A549 (cell line): Measurements from ENCODE around the gene MANF. TPM values are rescaled to one million over a fixed set of nuclear protein-coding genes. Genes with fewer than 3 reads are reported as not detected.

Source experiments
- ATAC-seq, 2 experiments: fragments of 200-7000 bp in 1 of 2; fragments of >200 bp in 1 of 2; cut with Nextera tagmentation in 1 of 2; cut with Tn5 transposase in 1 of 2; 3 replicates each; pipeline versions ENCODE4 v1.8.0 to v1.9.1; 2018 to 2020; ENCODE audit warnings: mild to moderate bottlenecking in 1 of 2, moderate library complexity in 1 of 2
- CTCF ChIA-PET: fragments of 300-600 bp; sonication (Branson Sonifier 250); formaldehyde crosslinking; extraction: SDS; loops from one replicate; lab custom pipeline; 2021; ENCODE audit warnings: antibody characterized with exemption, inconsistent platforms; lab: Yijun Ruan, JAX
- POLR2A ChIA-PET: fragments of 350-600 bp; formaldehyde crosslinking; extraction: SDS; loops from one replicate; lab custom pipeline; 2021; ENCODE audit warnings: antibody characterized with exemption, inconsistent platforms; lab: Yijun Ruan, JAX
- DNase-seq, 2 experiments: peaks; one replicate each; pipeline versions ENCODE4 v3.0.0 to v3.0.0-alpha.2; 2011 to 2016; ENCODE audit warnings: low read depth in 1 of 2, low spot score in 1 of 2
- FAIRE-seq: peaks from 2 replicates; lab custom pipeline; 2011; peaks lifted over from hg19 to GRCh38; lab: Jason Lieb, UNC
- H3K27ac ChIP-seq, 2 experiments: fragments of >200 bp; sonication (Bioruptor Twin); formaldehyde crosslinking; 3 replicates each; pipeline ENCODE4 v1.5.1; 2016 to 2017
- H3K4me1 ChIP-seq: fragments of >200 bp; sonication (Bioruptor Twin); formaldehyde crosslinking; 3 replicates; pipeline ENCODE4 v1.6.1; 2016
- H3K4me2 ChIP-seq: fragments of >200 bp; sonication (Bioruptor Twin); formaldehyde crosslinking; 3 replicates; pipeline ENCODE4 v1.6.1; 2016
- H3K4me3 ChIP-seq: fragments of >200 bp; sonication (Bioruptor Twin); formaldehyde crosslinking; 3 replicates; pipeline ENCODE4 v1.5.1; 2016
- H3K9me3 ChIP-seq: fragments of >200 bp; sonication (Bioruptor Twin); formaldehyde crosslinking; 3 replicates; pipeline ENCODE4 v1.6.1; 2016
- CHD2 ChIP-seq: fragments of 150-350 bp; IDR thresholded peaks from 2 replicates; pipeline ENCODE4 v1.6.1; 2014; ENCODE audit warnings: low read length; ENCODE audit not compliant: partially characterized antibody
- CHD4 ChIP-seq: fragments of 200-600 bp; sonication (generic); IDR thresholded peaks from 2 replicates; pipeline ENCODE4 v1.6.1; 2016; ENCODE audit warnings: antibody characterized with exemption, mild to moderate bottlenecking, borderline replicate concordance
- EHMT2 ChIP-seq: fragments of 200-600 bp; sonication (generic); IDR thresholded peaks from 2 replicates; pipeline ENCODE4 v1.6.1; 2016; ENCODE audit warnings: antibody characterized with exemption, low read depth, mild to moderate bottlenecking, moderate library complexity
- FOSB ChIP-seq: fragments of 250-450 bp; sonication (Bioruptor Pico); IDR thresholded peaks from 2 replicates; pipeline ENCODE4 v1.5.0; 2020; ENCODE audit warnings: mild to moderate bottlenecking, moderate library complexity
- FOXS1 ChIP-seq: fragments of 250-450 bp; sonication (Bioruptor Pico); IDR thresholded peaks from 2 replicates; pipeline ENCODE4 v1.5.0; 2020; ENCODE audit warnings: mild to moderate bottlenecking, moderate library complexity
- HDAC2 ChIP-seq: fragments of 200-600 bp; sonication (generic); IDR thresholded peaks from 2 replicates; pipeline ENCODE4 v1.6.1; 2016
- HEYL ChIP-seq: fragments of 250-450 bp; sonication (Bioruptor Pico); IDR thresholded peaks from 2 replicates; pipeline ENCODE4 v1.8.0; 2021; ENCODE audit warnings: mild to moderate bottlenecking, moderate library complexity
- HOXB13 ChIP-seq: fragments of 250-450 bp; sonication (Bioruptor Pico); IDR thresholded peaks from 2 replicates; pipeline ENCODE4 v1.5.0; 2020; ENCODE audit warnings: low read depth, mild to moderate bottlenecking, moderate library complexity
- HOXB5 ChIP-seq: fragments of 250-450 bp; sonication (Bioruptor Pico); IDR thresholded peaks from 2 replicates; pipeline ENCODE4 v1.5.0; 2020; ENCODE audit warnings: mild to moderate bottlenecking, moderate library complexity
- JUN ChIP-seq, 2 experiments: fragments of >200 bp; sonication (Bioruptor Twin); formaldehyde crosslinking; IDR thresholded peaks; 2 replicates in 1 of 2; 3 replicates in 1 of 2; pipeline ENCODE4 v1.6.1; 2016 to 2017
- JUNB ChIP-seq: fragments of >200 bp; sonication (Bioruptor Twin); formaldehyde crosslinking; IDR thresholded peaks from 2 replicates; pipeline ENCODE4 v1.6.1; 2016
- KDM5A ChIP-seq: fragments of 200-600 bp; sonication (generic); IDR thresholded peaks from 2 replicates; pipeline ENCODE4 v1.6.1; 2016; ENCODE audit warnings: antibody characterized with exemption, mild to moderate bottlenecking
- MAZ ChIP-seq: fragments of 150-350 bp; IDR thresholded peaks from 2 replicates; pipeline ENCODE4 v1.6.1; 2014; ENCODE audit warnings: antibody characterized with exemption, low read depth, low read length, borderline replicate concordance
- NFE2L2 ChIP-seq: fragments of 150-350 bp; conservative IDR thresholded peaks from 2 replicates; pipeline ENCODE4 v1.6.1; 2014; ENCODE audit warnings: low read length
- NR3C1 ChIP-seq: fragments of >200 bp; sonication (Bioruptor Twin); formaldehyde crosslinking; IDR thresholded peaks from 3 replicates; pipeline ENCODE4 v1.6.1; 2017
- PHF8 ChIP-seq: fragments of 200-600 bp; sonication (generic); IDR thresholded peaks from 2 replicates; pipeline ENCODE4 v1.6.1; 2016; ENCODE audit warnings: low read depth, mild to moderate bottlenecking, antibody characterized with exemption, moderate library complexity, borderline replicate concordance
- RAD21 ChIP-seq, 2 experiments: fragments of >200 bp in 1 of 2; sonication (Bioruptor Twin) in 1 of 2; formaldehyde crosslinking in 1 of 2; IDR thresholded peaks in 1 of 2; conservative IDR thresholded peaks in 1 of 2; 2 replicates in 1 of 2; 3 replicates in 1 of 2; pipeline ENCODE4 v1.6.1; 2012 to 2018; ENCODE audit warnings: inconsistent platforms in 1 of 2
- RARB ChIP-seq: fragments of 250-450 bp; sonication (Bioruptor Pico); IDR thresholded peaks from 2 replicates; pipeline ENCODE4 v1.8.0; 2021; ENCODE audit warnings: mild to moderate bottlenecking, moderate library complexity
- RCOR1 ChIP-seq: fragments of 150-350 bp; IDR thresholded peaks from 2 replicates; pipeline ENCODE4 v1.6.1; 2014; ENCODE audit warnings: antibody characterized with exemption, low read length, low read depth
- SREBF2 ChIP-seq: fragments of 450-650 bp; IDR thresholded peaks from 2 replicates; pipeline ENCODE4 v1.6.1; 2014; ENCODE audit warnings: mild to moderate bottlenecking, moderate library complexity
- TFCP2L1 ChIP-seq: fragments of 250-450 bp; sonication (Bioruptor Pico); IDR thresholded peaks from 2 replicates; pipeline ENCODE4 v1.5.0; 2021; ENCODE audit warnings: mild to moderate bottlenecking
- WGBS: methylation state at CpG from one replicate; pipeline ENCODE4 v1.1.6; 2017; ENCODE audit errors: missing lambda C conversion rate; 5-methylcytosine and 5-hydroxymethylcytosine counted together
- polyA plus RNA-seq, 4 experiments: library from polyadenylated mRNA; depleted of rRNA in 3 of 4; stranded (reverse); fragments of >200 nt; fragmentation: RNase III in 1 of 4; extraction: RNeasy Plus Mini Kit Qiagen cat#74134 plus additional on column Dnase treatment in 1 of 4; gene quantifications; 2 replicates in 3 of 4; 3 replicates in 1 of 4; pipeline ENCODE4 v1.2.3, GENCODE V29; 2011 to 2017
- TF ChIP-seq, protein P1 (sequence below): fragments of 150-350 bp; IDR thresholded peaks from 2 replicates; pipeline ENCODE4 v1.6.1; 2014; ENCODE audit warnings: low read depth, mild to moderate bottlenecking, low read length
- TF ChIP-seq, protein P2 (sequence below): IDR thresholded peaks from 2 replicates; pipeline ENCODE4 v1.6.1; 2012
- TF ChIP-seq, protein P3 (sequence below): fragments of 250-450 bp; sonication (Bioruptor Pico); IDR thresholded peaks from 2 replicates; pipeline ENCODE4 v1.5.0; 2021; ENCODE audit warnings: mild to moderate bottlenecking, moderate library complexity, borderline replicate concordance
- TF ChIP-seq, protein P4 (sequence below): fragments of 250-450 bp; sonication (Bioruptor Pico); IDR thresholded peaks from 2 replicates; pipeline ENCODE4 v1.5.0; 2020; ENCODE audit warnings: low read depth, mild to moderate bottlenecking, moderate library complexity
- TF ChIP-seq, protein P5 (sequence below): fragments of 450-650 bp; IDR thresholded peaks from 2 replicates; pipeline ENCODE4 v1.6.1; 2014; ENCODE audit warnings: antibody characterized with exemption
- TF ChIP-seq, protein P6 (sequence below): fragments of >200 bp; sonication (Bioruptor Twin); formaldehyde crosslinking; IDR thresholded peaks from 3 replicates; pipeline ENCODE4 v1.6.1; 2016
- TF ChIP-seq, protein P7 (sequence below): fragments of >200 bp; sonication (Bioruptor Twin); formaldehyde crosslinking; IDR thresholded peaks from 2 replicates; pipeline ENCODE4 v1.6.1; 2016
- TF ChIP-seq, protein P8 (sequence below): IDR thresholded peaks from 2 replicates; pipeline ENCODE4 v1.6.1; 2012

Gene MANF
- polyA plus RNA-seq, 2 of the 4 experiments (the other 2 are of a cell fraction): 67.8 to 84.9 TPM

DNA sequence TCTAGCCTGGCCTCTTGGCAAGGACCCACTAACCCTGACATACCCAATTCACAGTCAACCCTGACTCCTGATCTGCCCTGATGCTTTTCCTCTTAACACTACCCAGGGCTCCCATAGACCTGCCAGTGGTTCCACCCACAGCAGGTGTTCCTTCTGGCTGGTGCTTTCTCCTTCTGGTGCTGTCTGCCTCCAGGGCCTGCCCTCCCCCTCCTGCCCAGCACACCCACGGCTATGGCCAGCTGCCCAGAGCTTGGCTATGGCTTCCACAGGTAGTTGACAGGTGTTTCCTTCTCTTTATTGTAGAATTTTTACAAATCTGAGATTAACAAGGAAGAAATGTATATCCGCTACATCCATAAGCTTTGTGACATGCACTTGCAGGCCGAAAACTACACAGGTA, 46.5 kb upstream of the MANF start:
- ChIA-PET POLR2A (no interaction called here), CTCF (interaction anchor here (2.0 kb wide), 1 partner anchor 28 kb away, joined by 5 read pairs; no protein-coding TSS in a partner anchor)
- 67% methylated on average over 3 of the region's 3 CpGs for WGBS
- H3K4me2 ChIP-seq: no peak overlapping the region
- H3K9me3 ChIP-seq: no peaks in the 10 kb centered on the region
- no peak for DNase-seq
- no peak for TF ChIP-seq JUNB
- no peak for TF ChIP-seq NR3C1
- TF ChIP-seq HOXB13: no peak
- TF ChIP-seq TFCP2L1: no peak
- TF ChIP-seq, all 56 proteins: peak for 0
- Histone ChIP-seq H3K4me3 (no peak overlapping the region), H3K27ac (peak overlapping the region in 1 of 2 experiments; percentile 87; a peak in 1 of 6 replicates), H3K4me1 (peaks cover 24% of the 10 kb centered on the region)
- ATAC-seq (no peak), FAIRE-seq (no peak)

DNA sequence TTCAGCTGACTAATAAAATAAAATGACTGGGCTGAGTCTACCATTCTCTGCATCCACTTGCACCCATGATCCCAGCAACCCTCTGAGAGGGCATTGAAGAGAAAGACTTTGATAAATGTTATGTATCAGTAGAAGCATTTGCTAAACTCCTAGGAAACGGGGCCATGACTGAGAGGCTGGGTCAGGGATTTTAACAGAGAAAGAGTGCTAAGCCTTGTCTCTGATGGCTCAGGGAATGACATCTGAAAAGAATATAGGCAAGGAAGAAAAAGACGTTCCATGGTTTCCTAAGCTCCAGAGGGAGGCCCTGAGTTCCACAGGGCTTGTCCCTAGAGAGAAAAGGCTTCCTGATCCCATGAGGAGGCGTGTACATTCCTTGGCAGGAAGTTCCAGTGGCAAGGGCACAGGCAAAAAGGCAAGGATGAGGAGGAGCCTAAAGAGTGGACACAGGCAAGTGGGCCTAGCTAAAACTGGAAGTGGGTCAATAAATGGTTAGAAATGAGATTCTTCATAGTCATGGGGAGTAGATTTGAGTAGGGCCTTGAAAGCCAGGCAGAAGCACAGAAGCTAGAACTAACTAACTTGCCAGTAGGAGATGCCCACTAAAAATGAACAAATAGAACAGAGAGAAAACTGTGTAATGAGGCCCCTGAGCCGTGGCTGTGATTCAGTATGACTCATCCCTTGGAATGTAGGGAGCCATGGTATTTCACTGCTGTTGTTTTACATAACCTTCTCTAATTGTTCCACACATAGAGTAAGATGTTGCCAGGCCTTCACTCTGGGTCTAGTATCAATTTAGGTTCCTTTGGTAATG, 44.9 kb upstream of the MANF start:
- ChIA-PET POLR2A (interaction anchor here (0.6 kb wide), 1 partner anchor 113 kb away, joined by 3 read pairs; no protein-coding TSS in a partner anchor), CTCF (interaction anchor here (1.6 to 2.0 kb wide), 2 partner anchors 30 to 32 kb away, joined by 5 to 6 read pairs; no protein-coding TSS in a partner anchor)
- peak overlapping the region; percentile 81 for H3K4me2 ChIP-seq
- 21% methylated on average over 4 of the region's 4 CpGs for WGBS
- peak overlapping the region; percentile 86 to 87 for H3K27ac ChIP-seq
- H3K4me3 ChIP-seq: no peak overlapping the region
- DNase-seq: peak; percentile 54 to 77
- H3K4me1 ChIP-seq: peaks cover 38% of the 10 kb centered on the region
- peak; percentile 49 for FAIRE-seq
- ATAC-seq: peak; percentile 83
- no peaks in the 10 kb centered on the region for H3K9me3 ChIP-seq
- no peak for TF ChIP-seq CHD2
- no peak for TF ChIP-seq EHMT2
- TF ChIP-seq NFE2L2: no peak
- TF ChIP-seq HEYL (CRISPR knock-in tag): no peak
- TF ChIP-seq FOXS1: no peak
- TF ChIP-seq, protein P1, sequence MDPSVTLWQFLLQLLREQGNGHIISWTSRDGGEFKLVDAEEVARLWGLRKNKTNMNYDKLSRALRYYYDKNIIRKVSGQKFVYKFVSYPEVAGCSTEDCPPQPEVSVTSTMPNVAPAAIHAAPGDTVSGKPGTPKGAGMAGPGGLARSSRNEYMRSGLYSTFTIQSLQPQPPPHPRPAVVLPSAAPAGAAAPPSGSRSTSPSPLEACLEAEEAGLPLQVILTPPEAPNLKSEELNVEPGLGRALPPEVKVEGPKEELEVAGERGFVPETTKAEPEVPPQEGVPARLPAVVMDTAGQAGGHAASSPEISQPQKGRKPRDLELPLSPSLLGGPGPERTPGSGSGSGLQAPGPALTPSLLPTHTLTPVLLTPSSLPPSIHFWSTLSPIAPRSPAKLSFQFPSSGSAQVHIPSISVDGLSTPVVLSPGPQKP: no peak
- no peak for TF ChIP-seq RCOR1
- TF ChIP-seq, protein P2, sequence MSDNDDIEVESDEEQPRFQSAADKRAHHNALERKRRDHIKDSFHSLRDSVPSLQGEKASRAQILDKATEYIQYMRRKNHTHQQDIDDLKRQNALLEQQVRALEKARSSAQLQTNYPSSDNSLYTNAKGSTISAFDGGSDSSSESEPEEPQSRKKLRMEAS: peak; percentile 30
- TF ChIP-seq SREBF2: no peak
- TF ChIP-seq, protein P3, sequence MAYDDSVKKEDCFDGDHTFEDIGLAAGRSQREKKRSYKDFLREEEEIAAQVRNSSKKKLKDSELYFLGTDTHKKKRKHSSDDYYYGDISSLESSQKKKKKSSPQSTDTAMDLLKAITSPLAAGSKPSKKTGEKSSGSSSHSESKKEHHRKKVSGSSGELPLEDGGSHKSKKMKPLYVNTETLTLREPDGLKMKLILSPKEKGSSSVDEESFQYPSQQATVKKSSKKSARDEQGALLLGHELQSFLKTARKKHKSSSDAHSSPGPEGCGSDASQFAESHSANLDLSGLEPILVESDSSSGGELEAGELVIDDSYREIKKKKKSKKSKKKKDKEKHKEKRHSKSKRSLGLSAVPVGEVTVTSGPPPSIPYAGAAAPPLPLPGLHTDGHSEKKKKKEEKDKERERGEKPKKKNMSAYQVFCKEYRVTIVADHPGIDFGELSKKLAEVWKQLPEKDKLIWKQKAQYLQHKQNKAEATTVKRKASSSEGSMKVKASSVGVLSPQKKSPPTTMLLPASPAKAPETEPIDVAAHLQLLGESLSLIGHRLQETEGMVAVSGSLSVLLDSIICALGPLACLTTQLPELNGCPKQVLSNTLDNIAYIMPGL (CRISPR knock-in tag): no peak
- no peak for TF ChIP-seq RAD21 (conservative IDR thresholded peaks at IDR 0.05 in 1 of 2, IDR thresholded peaks at IDR 0.05 in 1 of 2)
- TF ChIP-seq RARB: no peak
- TF ChIP-seq, protein P4, sequence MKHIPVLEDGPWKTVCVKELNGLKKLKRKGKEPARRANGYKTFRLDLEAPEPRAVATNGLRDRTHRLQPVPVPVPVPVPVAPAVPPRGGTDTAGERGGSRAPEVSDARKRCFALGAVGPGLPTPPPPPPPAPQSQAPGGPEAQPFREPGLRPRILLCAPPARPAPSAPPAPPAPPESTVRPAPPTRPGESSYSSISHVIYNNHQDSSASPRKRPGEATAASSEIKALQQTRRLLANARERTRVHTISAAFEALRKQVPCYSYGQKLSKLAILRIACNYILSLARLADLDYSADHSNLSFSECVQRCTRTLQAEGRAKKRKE (CRISPR knock-in tag): no peak
- TF ChIP-seq HOXB5 (CRISPR knock-in tag): no peak
- no peak for TF ChIP-seq KDM5A
- TF ChIP-seq, protein P5, sequence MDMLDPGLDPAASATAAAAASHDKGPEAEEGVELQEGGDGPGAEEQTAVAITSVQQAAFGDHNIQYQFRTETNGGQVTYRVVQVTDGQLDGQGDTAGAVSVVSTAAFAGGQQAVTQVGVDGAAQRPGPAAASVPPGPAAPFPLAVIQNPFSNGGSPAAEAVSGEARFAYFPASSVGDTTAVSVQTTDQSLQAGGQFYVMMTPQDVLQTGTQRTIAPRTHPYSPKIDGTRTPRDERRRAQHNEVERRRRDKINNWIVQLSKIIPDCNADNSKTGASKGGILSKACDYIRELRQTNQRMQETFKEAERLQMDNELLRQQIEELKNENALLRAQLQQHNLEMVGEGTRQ: no peak
- no peak for TF ChIP-seq HDAC2
- TF ChIP-seq, protein P6, sequence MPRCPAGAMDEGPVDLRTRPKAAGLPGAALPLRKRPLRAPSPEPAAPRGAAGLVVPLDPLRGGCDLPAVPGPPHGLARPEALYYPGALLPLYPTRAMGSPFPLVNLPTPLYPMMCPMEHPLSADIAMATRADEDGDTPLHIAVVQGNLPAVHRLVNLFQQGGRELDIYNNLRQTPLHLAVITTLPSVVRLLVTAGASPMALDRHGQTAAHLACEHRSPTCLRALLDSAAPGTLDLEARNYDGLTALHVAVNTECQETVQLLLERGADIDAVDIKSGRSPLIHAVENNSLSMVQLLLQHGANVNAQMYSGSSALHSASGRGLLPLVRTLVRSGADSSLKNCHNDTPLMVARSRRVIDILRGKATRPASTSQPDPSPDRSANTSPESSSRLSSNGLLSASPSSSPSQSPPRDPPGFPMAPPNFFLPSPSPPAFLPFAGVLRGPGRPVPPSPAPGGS: no peak
- no peak for TF ChIP-seq MAZ
- TF ChIP-seq CHD4: no peak
- TF ChIP-seq JUN (IDR thresholded peaks at IDR 0.05): peak in 1 of 2 experiments; percentile 37; a peak in 1 of 5 replicates
- TF ChIP-seq, protein P7, sequence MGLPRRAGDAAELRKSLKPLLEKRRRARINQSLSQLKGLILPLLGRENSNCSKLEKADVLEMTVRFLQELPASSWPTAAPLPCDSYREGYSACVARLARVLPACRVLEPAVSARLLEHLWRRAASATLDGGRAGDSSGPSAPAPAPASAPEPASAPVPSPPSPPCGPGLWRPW: no peak
- peak; percentile 81 for TF ChIP-seq JUNB
- no peak for TF ChIP-seq FOSB (CRISPR knock-in tag)
- TF ChIP-seq, protein P8, sequence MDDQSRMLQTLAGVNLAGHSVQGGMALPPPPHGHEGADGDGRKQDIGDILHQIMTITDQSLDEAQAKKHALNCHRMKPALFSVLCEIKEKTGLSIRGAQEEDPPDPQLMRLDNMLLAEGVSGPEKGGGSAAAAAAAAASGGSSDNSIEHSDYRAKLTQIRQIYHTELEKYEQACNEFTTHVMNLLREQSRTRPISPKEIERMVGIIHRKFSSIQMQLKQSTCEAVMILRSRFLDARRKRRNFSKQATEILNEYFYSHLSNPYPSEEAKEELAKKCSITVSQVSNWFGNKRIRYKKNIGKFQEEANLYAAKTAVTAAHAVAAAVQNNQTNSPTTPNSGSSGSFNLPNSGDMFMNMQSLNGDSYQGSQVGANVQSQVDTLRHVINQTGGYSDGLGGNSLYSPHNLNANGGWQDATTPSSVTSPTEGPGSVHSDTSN: no peak
- no peak for TF ChIP-seq PHF8
